ENCODE data around the gene UBN1. TPM values are rescaled to one million over a fixed set of nuclear protein-coding genes. Genes with fewer than 3 reads are reported as not detected.

The UBN1 gene
- total and polyA plus RNA-seq, 10 of the 15 experiments (the other 5 are each of a cell fraction or from before 2014, with no cell fraction given), result 2.1 to 32.5 (median 13.9) TPM

- TF ChIP-seq USF1 (IDR thresholded peaks at IDR 0.05; ENCODE audit: borderline replicate concordance, extremely low read length, insufficient read depth, low read depth, low read length) (no peak), NR2C1 (IDR thresholded peaks at IDR 0.05) (no peak), WRNIP1 (IDR thresholded peaks at IDR 0.05; ENCODE audit: borderline replicate concordance, low read depth, low read length) (no peak), RELA (IDR thresholded peaks at IDR 0.05; ENCODE audit: borderline replicate concordance, partially characterized antibody) (no peak)
Measured at GRCh38 chr16:4805231-4805630, 42.0 kb upstream of the UBN1 start (continued).

GRCh38 chr16:4806280-4806679, 41.0 kb upstream of the UBN1 start:
- ChIA-PET CTCF (interaction anchor here (0.6 to 0.7 kb wide), 2 partner anchors 29 to 517 kb away, joined by 3 read pairs; no protein-coding TSS in a partner anchor), POLR2A (interaction anchor here (0.6 kb wide), 1 partner anchor 33 kb away, joined by 5 read pairs; no protein-coding TSS in a partner anchor), SMC1A (ENCODE audit: uncharacterized antibody, unreplicated experiment) (no interaction called here), RAD21 (ENCODE audit: unreplicated experiment) (no interaction called here)
- Histone ChIP-seq H3K36me3 (ENCODE audit: control insufficient read depth in 2 of 2, insufficient read depth in 2 of 2, low read length in 1 of 2) (peaks cover 5 to 11% of the 10 kb centered on the region in 2 experiments), H4K20me1 (ENCODE audit: control insufficient read depth, insufficient read depth) (no peaks in the 10 kb centered on the region), H3K27me3 (replicated peaks in 1 of 2; ENCODE audit: control insufficient read depth in 2 of 2, insufficient read depth in 2 of 2, low read length in 1 of 2) (no peaks in the 10 kb centered on the region), H3K4me1 (ENCODE audit: control insufficient read depth, insufficient read depth, low read length) (peaks cover 6% of the 10 kb centered on the region; the same call in 1 of the 2 replicates), H3K4me2 (ENCODE audit: control insufficient read depth, insufficient read depth) (no peak overlapping the region), H2AFZ (ENCODE audit: control insufficient read depth, low read depth, low read length) (no peak overlapping the region), H3K79me2 (ENCODE audit: control insufficient read depth, insufficient read depth, low read length) (no peaks in the 10 kb centered on the region), H3K9ac (ENCODE audit: control insufficient read depth, insufficient read depth, low read length) (no peak overlapping the region), H3K9me3 (replicated peaks; ENCODE audit: control insufficient read depth, insufficient read depth, low read length) (no peaks in the 10 kb centered on the region), H3K4me3 (no peak overlapping the region), H3K27ac (ENCODE audit: control insufficient read depth, insufficient read depth) (no peak overlapping the region)
- DNase-seq (ENCODE audit: low read depth, low spot score), result no peak
- no peak for FAIRE-seq
- 94% methylated on average over 6 of the region's 6 CpGs for WGBS (ENCODE audit: insufficient coverage, insufficient replicate concordance, low lambda C conversion rate, missing lambda C conversion rate)
- in situ Hi-C loops (cut with MboI), result no loop called here
- no peak for ATAC-seq
- no TSS peak for BruUV-seq (replicated peaks)
- intact Hi-C loops (cut with micrococcal nuclease; ENCODE audit: unreplicated experiment), result loop anchor here (10.0 kb wide), 2 partner anchors 149 to 191 kb away; partner anchors contain the start of genes SEC14L5 and UBALD1
- TF ChIP-seq IRF4 (IDR thresholded peaks at IDR 0.05; ENCODE audit: low read depth, low read length) (no peak), DPF2 (IDR thresholded peaks at IDR 0.05) (no peak), SUPT20H (IDR thresholded peaks at IDR 0.05; ENCODE audit: borderline replicate concordance, control insufficient read depth, low read depth, low read length) (no peak), RAD21 (IDR thresholded peaks at IDR 0.05; ENCODE audit: insufficient read depth, low read depth, low read length) (no peak), SPI1 (IDR thresholded peaks at IDR 0.05; ENCODE audit: borderline replicate concordance, insufficient read depth, low read depth, low read length) (no peak), E2F4 (IDR thresholded peaks at IDR 0.05; ENCODE audit: low read depth, low read length) (no peak), TCF3 (IDR thresholded peaks at IDR 0.05; ENCODE audit: borderline replicate concordance, insufficient read depth, low read depth, low read length) (no peak), NRF1 (conservative IDR thresholded peaks at IDR 0.05; ENCODE audit: low read depth, low read length) (no peak), NR2C1 (IDR thresholded peaks at IDR 0.05) (no peak), BCL11A (IDR thresholded peaks at IDR 0.05; ENCODE audit: low read depth, low read length) (no peak), MYC (IDR thresholded peaks at IDR 0.05; ENCODE audit: insufficient read depth, insufficient read length, insufficient replicate concordance, low read length, severe bottlenecking) (no peak), SREBF1 (IDR thresholded peaks at IDR 0.05; ENCODE audit: low read length) (no peak), PRDM15 (CRISPR knock-in tag; IDR thresholded peaks at IDR 0.05) (no peak)
